Activated CD8-positive, alpha-beta memory T cell treated with anti-CD3 and anti-CD28 coated beads, Interleukin-2, amount 50 U/mL, for 48 hours (primary cell): ENCODE measurements around the gene CEP170.

ENCODE experiments used
- DNase-seq: peaks from one replicate; pipeline ENCODE4 v3.0.0-alpha.2; 2020

The CEP170 gene

GRCh38 chr1:243267914-243268653 lies 13.0 kb upstream of the CEP170 start:
- no peak for DNase-seq

- DNase-seq: no peak
Measured at GRCh38 chr1:243267471-243267880, 12.4 kb upstream of the CEP170 start.

GRCh38 chr1:243266231-243266630 lies 11.2 kb upstream of the CEP170 start:
- DNase-seq: no peak

- no peak for DNase-seq
Measured at GRCh38 chr1:243264717-243265116, 9.6 kb upstream of the CEP170 start.

GRCh38 chr1:243261390-243261789 lies 6.3 kb upstream of the CEP170 start:
- no peak for DNase-seq

GRCh38 chr1:243260221-243260880 lies 5.3 kb upstream of the CEP170 start:
- DNase-seq: no peak

GRCh38 chr1:243258731-243259130 lies 3.6 kb upstream of the CEP170 start:
- no peak for DNase-seq

GRCh38 chr1:243257189-243257588 lies 2.1 kb upstream of the CEP170 start:
- DNase-seq: no peak

GRCh38 chr1:243256590-243256989 lies 1.5 kb upstream of the CEP170 start:
- no peak for DNase-seq

- DNase-seq: peak; percentile 91
Measured at GRCh38 chr1:243255791-243256512, 871 bp upstream of the CEP170 start, which contains the start of gene SDCCAG8. Gene SDCCAG8 (plus strand): TSS chr1:243256041. CDS start chr1:243256174, 133 bp downstream.

GRCh38 chr1:243254233-243254926 lies 701 bp downstream of the CEP170 start:
- peak; percentile 83 for DNase-seq

- DNase-seq: no peak
Measured at GRCh38 chr1:243253926-243254232, 1.2 kb downstream of the CEP170 start.

GRCh38 chr1:243253211-243253925 lies 1.7 kb downstream of the CEP170 start:
- no peak for DNase-seq

GRCh38 chr1:243251539-243251938 lies 3.5 kb downstream of the CEP170 start:
- DNase-seq: no peak

- DNase-seq: no peak
Measured at GRCh38 chr1:243250102-243250501, 5.0 kb downstream of the CEP170 start.

GRCh38 chr1:243249214-243249613 lies 5.9 kb downstream of the CEP170 start:
- no peak for DNase-seq

GRCh38 chr1:243247901-243248300 lies 7.2 kb downstream of the CEP170 start:
- DNase-seq: no peak

GRCh38 chr1:243246916-243247315 lies 8.2 kb downstream of the CEP170 start:
- no peak for DNase-seq

GRCh38 chr1:243244432-243244841 lies 10.6 kb downstream of the CEP170 start:
- DNase-seq: no peak

- DNase-seq: no peak
Measured at GRCh38 chr1:243236604-243237252, 18.4 kb downstream of the CEP170 start.

- DNase-seq: no peak
Measured at GRCh38 chr1:243234978-243235647, 20.0 kb downstream of the CEP170 start.

- DNase-seq: no peak
Measured at GRCh38 chr1:243233908-243234307, 21.2 kb downstream of the CEP170 start.
